GM12878 (cell line): ENCODE results near the gene PTPRU. TPM values are rescaled to one million over a fixed set of nuclear protein-coding genes. Genes with fewer than 3 reads are reported as not detected.

ENCODE experiments used
- ATAC-seq: fragments of 200-7000 bp; cut with Tn5 transposase; 3 replicates; pipeline ENCODE4 v1.9.1; 2020; ENCODE audit warnings: mild to moderate bottlenecking, moderate library complexity
- BruUV-seq: library from RNA; stranded (reverse); fragments of 400-500 nt; replicated peaks from 2 replicates; lab custom pipeline; 2021; lab: Mats Ljungman, UMichigan
- CTCF ChIA-PET: fragments of 300-600 bp; sonication (Branson Sonifier 250); formaldehyde crosslinking; extraction: SDS; loops from one replicate; lab custom pipeline; 2021; ENCODE audit warnings: inconsistent platforms; lab: Yijun Ruan, JAX
- POLR2A ChIA-PET: fragments of 350-600 bp; formaldehyde crosslinking; extraction: SDS; loops from one replicate; lab custom pipeline; 2021; ENCODE audit warnings: inconsistent platforms; lab: Charles Lee
- RAD21 ChIA-PET: fragments of 300-600 bp; sonication (Branson Sonifier 250); formaldehyde crosslinking; loops from one replicate; lab custom pipeline; 2023; ENCODE audit warnings: antibody characterized with exemption; ENCODE audit not compliant: unreplicated experiment; lab: Charles Lee
- SMC1A ChIA-PET: fragments of 300-600 bp; sonication (Branson Sonifier 250); formaldehyde crosslinking; loops from one replicate; lab custom pipeline; 2023; ENCODE audit not compliant: unreplicated experiment, uncharacterized antibody; lab: Charles Lee
- DNase-seq: peaks from one replicate; pipeline ENCODE4 v3.0.0-alpha.2; 2011; ENCODE audit warnings: low read depth, low spot score
- FAIRE-seq: peaks from 3 replicates; lab custom pipeline; 2011; peaks lifted over from hg19 to GRCh38; lab: Jason Lieb, UNC
- H2AFZ ChIP-seq: 2 replicates; pipeline ENCODE4 v1.6.0; 2011; ENCODE audit warnings: low read depth, low read length, control low read depth; ENCODE audit not compliant: control insufficient read depth
- H3K27ac ChIP-seq: 2 replicates; pipeline ENCODE4 v1.5.1; 2011; ENCODE audit warnings: control low read depth; ENCODE audit not compliant: control insufficient read depth, insufficient read depth
- H3K27me3 ChIP-seq, 2 experiments: replicated peaks in 1 of 2; 2 replicates each; pipeline versions ENCODE4 v1.6.0 to v1.6.1; 2011; ENCODE audit warnings: low read length in 1 of 2; ENCODE audit not compliant: control insufficient read depth in 2 of 2, insufficient read depth in 2 of 2
- H3K36me3 ChIP-seq, 2 experiments: 2 replicates each; pipeline ENCODE4 v1.5.1; 2011; ENCODE audit warnings: low read length in 1 of 2; ENCODE audit not compliant: control insufficient read depth in 2 of 2, insufficient read depth in 2 of 2
- H3K4me1 ChIP-seq: 2 replicates; pipeline ENCODE4 v1.6.1; 2011; ENCODE audit warnings: mild to moderate bottlenecking, low read length, moderate library complexity, mixed read lengths; ENCODE audit not compliant: control insufficient read depth, insufficient read depth
- H3K4me2 ChIP-seq: 2 replicates; pipeline ENCODE4 v1.6.0; 2011; ENCODE audit warnings: control low read depth; ENCODE audit not compliant: control insufficient read depth, insufficient read depth
- H3K4me3 ChIP-seq: fragments of 200-600 bp; sonication (generic); 2 replicates; pipeline ENCODE4 v1.5.1; 2016
- H3K79me2 ChIP-seq: 2 replicates; pipeline ENCODE4 v1.6.0; 2011; ENCODE audit warnings: low read length; ENCODE audit not compliant: control insufficient read depth, insufficient read depth
- H3K9ac ChIP-seq: 2 replicates; pipeline ENCODE4 v1.8.0; 2011; ENCODE audit warnings: low read length, control low read depth, mixed read lengths; ENCODE audit not compliant: control insufficient read depth, insufficient read depth
- H3K9me3 ChIP-seq: replicated peaks from 3 replicates; pipeline ENCODE4 v1.5.1; 2011; ENCODE audit warnings: mild to moderate bottlenecking, low read length; ENCODE audit not compliant: control insufficient read depth, insufficient read depth
- H4K20me1 ChIP-seq: 2 replicates; pipeline ENCODE4 v1.6.0; 2011; ENCODE audit not compliant: control insufficient read depth, insufficient read depth
- ATF7 ChIP-seq: fragments of 450-650 bp; IDR thresholded peaks from 2 replicates; pipeline ENCODE4 v1.6.1; 2016; ENCODE audit warnings: low read depth, mild to moderate bottlenecking
- CREB1 ChIP-seq: IDR thresholded peaks from 2 replicates; pipeline ENCODE4 v1.6.1; 2012; ENCODE audit warnings: low read depth, mild to moderate bottlenecking, inconsistent platforms
- EED ChIP-seq: sonication (generic); IDR thresholded peaks from 2 replicates; pipeline ENCODE4 v1.6.1; 2016; ENCODE audit warnings: antibody characterized with exemption, low read depth
- ESRRA ChIP-seq: IDR thresholded peaks from 2 replicates; pipeline ENCODE4 v1.6.1; 2012; ENCODE audit warnings: mild to moderate bottlenecking, low read length, improper control_type of control experiment
- EZH2 ChIP-seq: IDR thresholded peaks from 2 replicates; pipeline ENCODE4 v1.6.1; 2012; ENCODE audit warnings: low read depth, mild to moderate bottlenecking, control low read depth, inconsistent platforms, low read length, borderline replicate concordance; ENCODE audit not compliant: control insufficient read depth
- FOXM1 ChIP-seq: IDR thresholded peaks from 2 replicates; pipeline ENCODE4 v1.6.1; 2012; ENCODE audit warnings: low read depth, mild to moderate bottlenecking, inconsistent platforms, low read length, moderate library complexity
- MYB ChIP-seq: fragments of 150-350 bp; IDR thresholded peaks from 2 replicates; pipeline ENCODE4 v1.6.1; 2014; ENCODE audit warnings: mild to moderate bottlenecking, low read depth, low read length, borderline replicate concordance
- NFYA ChIP-seq: IDR thresholded peaks from 2 replicates; pipeline ENCODE4 v1.6.1; 2011; ENCODE audit warnings: low read depth, mild to moderate bottlenecking, low read length, improper control_type of control experiment, borderline replicate concordance
- POLR2A ChIP-seq: IDR thresholded peaks from 2 replicates; pipeline ENCODE4 v1.6.1; 2011; ENCODE audit warnings: low read depth, mild to moderate bottlenecking, low read length
- RELB ChIP-seq: fragments of 450-650 bp; IDR thresholded peaks from 2 replicates; pipeline ENCODE4 v1.6.1; 2017; ENCODE audit warnings: low read depth, mild to moderate bottlenecking, moderate library complexity
- SIN3A ChIP-seq: IDR thresholded peaks from 2 replicates; pipeline ENCODE4 v1.6.1; 2012; ENCODE audit warnings: low read depth, low read length, improper control_type of control experiment
- SRF ChIP-seq, 2 experiments: IDR thresholded peaks; 2 replicates each; pipeline ENCODE4 v1.6.1; 2011; ENCODE audit warnings: low read depth in 2 of 2, low read length in 2 of 2, mild to moderate bottlenecking in 1 of 2, moderate library complexity in 1 of 2
- ZBED1 ChIP-seq: IDR thresholded peaks from 2 replicates; pipeline ENCODE4 v1.6.1; 2016; ENCODE audit warnings: borderline replicate concordance
- WGBS: methylation state at CpG from one replicate; pipeline ENCODE4 v1.1.6; 2016; ENCODE audit warnings: low lambda C conversion rate; ENCODE audit not compliant: insufficient replicate concordance, insufficient coverage; ENCODE audit errors: missing lambda C conversion rate; 5-methylcytosine and 5-hydroxymethylcytosine counted together
- in situ Hi-C: fragments of 300-500 bp; cut with MboI; formaldehyde crosslinking; loops from 9 replicates; pipeline ENCODE4 v1.14.3; 2018; ENCODE audit warnings: mixed read lengths
- intact Hi-C: fragments of 100-400 bp; cut with micrococcal nuclease; formaldehyde crosslinking; loops from one replicate; pipeline ENCODE4 v1.14.2; 2022; ENCODE audit not compliant: unreplicated experiment
- polyA plus RNA-seq, 11 experiments: library from polyadenylated mRNA; depleted of rRNA in 4 of 11; unstranded in 6 of 11; stranded (reverse) in 5 of 11; fragments of >200 nt; fragmentation: Nextera tagmentation in 4 of 11; fragmentation: Illumina TruSeq in 1 of 11; extraction: Ambion mirVana in 4 of 11; extraction: Trizol in 1 of 11; gene quantifications; 1 replicate in 1 of 11; 2 replicates in 10 of 11; pipeline versions ENCODE4 v1.2.1 to v1.2.3, GENCODE V29; 2011 to 2016; ENCODE audit warnings: inconsistent platforms in 2 of 11, missing spikeins in 2 of 11, low read depth in 1 of 11
- total RNA-seq, 4 experiments: library from RNA; depleted of rRNA in 3 of 4; stranded (reverse); fragments of >200 nt in 3 of 4; fragmentation: Illumina TruSeq in 1 of 4; extraction: Trizol in 1 of 4; gene quantifications; 2 replicates each; pipeline versions ENCODE4 v1.2.1 to v1.2.3, GENCODE V29; 2013 to 2021

The PTPRU gene
- total and polyA plus RNA-seq, 10 of the 15 experiments (the other 5 are each of a cell fraction or from before 2014, with no cell fraction given): 0.04 to 2.5 (median 0.73) TPM

- Histone ChIP-seq H3K9ac (no peak overlapping the region), H3K27ac (no peak overlapping the region), H2AFZ (no peak overlapping the region), H3K36me3 (no peaks in the 10 kb centered on the region), H4K20me1 (no peaks in the 10 kb centered on the region), H3K4me3 (no peak overlapping the region), H3K9me3 (no peaks in the 10 kb centered on the region; the same call in 2 of the 3 replicates), H3K27me3 (peaks cover 2% of the 10 kb centered on the region in 2 experiments; a peak in 1 of 4 replicates), H3K4me1 (no peaks in the 10 kb centered on the region; the same call in 1 of the 2 replicates), H3K4me2 (no peak overlapping the region), H3K79me2 (no peaks in the 10 kb centered on the region)
- DNase-seq (no peak), FAIRE-seq (no peak), ATAC-seq (no peak)
- BruUV-seq: no TSS peak
- POLR2A ChIA-PET: no interaction called here
- RAD21 ChIA-PET: no interaction called here
- no peak for TF ChIP-seq CREB1
- no peak for TF ChIP-seq EZH2
- TF ChIP-seq NFYA: no peak
- TF ChIP-seq POLR2A: no peak
- TF ChIP-seq SRF (IDR thresholded peaks at IDR 0.05; ENCODE audit: low read depth in 2 of 2, low read length in 2 of 2): no peak
- TF ChIP-seq ATF7: no peak
- no peak for TF ChIP-seq SIN3A
- TF ChIP-seq RELB: no peak
- no peak for TF ChIP-seq FOXM1
- TF ChIP-seq EED: no peak
- TF ChIP-seq MYB: no peak
- TF ChIP-seq ESRRA: no peak
- no peak for TF ChIP-seq ZBED1
- 21% methylated on average over 17 of the region's 17 CpGs for WGBS
- in situ Hi-C loops (no loop called here), intact Hi-C loops (no loop called here)
- SMC1A ChIA-PET: no interaction called here
- CTCF ChIA-PET: interaction anchor here (0.6 kb wide), 1 partner anchor 1925 kb away, joined by 3 read pairs; no protein-coding TSS in a partner anchor
Observed at GRCh38 chr1:29368936-29369932, 132.9 kb downstream of the PTPRU start.
